Liver (tissue), 3 donors: ENCODE measurements around the gene SCAMP1.

Experiments used
- CTCF ChIP-seq: fragments of 150-350 bp; IDR thresholded peaks from 2 replicates; pipeline ENCODE4 v1.5.1; 2017; ENCODE audit warnings: improper control_type of control experiment, low read depth, low read length; ENCODE audit not compliant: missing input control
- EGR1 ChIP-seq, 2 donors: IDR thresholded peaks; 2 replicates each; pipeline ENCODE4 v1.6.1; 2016 to 2018; ENCODE audit warnings: antibody characterized with exemption in 2 of 2, low read depth in 2 of 2
- FOXA1 ChIP-seq: IDR thresholded peaks from 2 replicates; pipeline ENCODE4 v1.6.1; 2016; ENCODE audit warnings: antibody characterized with exemption
- GABPA ChIP-seq, 2 donors: IDR thresholded peaks in 1 of 2; conservative IDR thresholded peaks in 1 of 2; 2 replicates each; pipeline ENCODE4 v1.6.1; 2016; ENCODE audit warnings: antibody characterized with exemption in 2 of 2, mild to moderate bottlenecking in 1 of 2, moderate library complexity in 1 of 2
- HNF4A ChIP-seq, 2 donors: conservative IDR thresholded peaks; 2 replicates each; pipeline ENCODE4 v1.6.1; 2016; ENCODE audit warnings: antibody characterized with exemption in 2 of 2, mild to moderate bottlenecking in 2 of 2
- HNF4G ChIP-seq: IDR thresholded peaks from 2 replicates; pipeline ENCODE4 v1.6.1; 2016; ENCODE audit warnings: antibody characterized with exemption
- JUND ChIP-seq, 2 donors: IDR thresholded peaks; 2 replicates each; pipeline ENCODE4 v1.6.1; 2016; ENCODE audit warnings: antibody characterized with exemption in 2 of 2
- MAX ChIP-seq: IDR thresholded peaks from 2 replicates; pipeline ENCODE4 v1.6.1; 2016; ENCODE audit warnings: antibody characterized with exemption
- RAD21 ChIP-seq, 2 donors: IDR thresholded peaks; 2 replicates each; pipeline ENCODE4 v1.6.1; 2016; ENCODE audit warnings: antibody characterized with exemption in 2 of 2, mild to moderate bottlenecking in 2 of 2
- SP1 ChIP-seq: IDR thresholded peaks from 2 replicates; pipeline ENCODE4 v1.6.1; 2018; ENCODE audit warnings: antibody characterized with exemption, mild to moderate bottlenecking
- YY1 ChIP-seq: IDR thresholded peaks from 2 replicates; pipeline ENCODE4 v1.6.1; 2016; ENCODE audit warnings: antibody characterized with exemption, mild to moderate bottlenecking
- ZBTB33 ChIP-seq: IDR thresholded peaks from 2 replicates; pipeline ENCODE4 v1.6.1; 2016; ENCODE audit warnings: antibody characterized with exemption
- donor health status: healthy.
- donor health status: healthy.

GRCh38 chr5:78522476-78523260 is 162.3 kb downstream of the SCAMP1 start:
- TF ChIP-seq YY1 = no peak
- TF ChIP-seq FOXA1 = no peak
- no peak for TF ChIP-seq CTCF
- TF ChIP-seq HNF4A (conservative IDR thresholded peaks at IDR 0.05) = no peak
- no peak for TF ChIP-seq RAD21 (IDR thresholded peaks at IDR 0.05)
- no peak for TF ChIP-seq MAX
- TF ChIP-seq JUND (IDR thresholded peaks at IDR 0.05) = no peak
- TF ChIP-seq SP1 = no peak
- TF ChIP-seq ZBTB33 = no peak
- no peak for TF ChIP-seq GABPA (IDR thresholded peaks at IDR 0.05 in 1 of 2, conservative IDR thresholded peaks at IDR 0.05 in 1 of 2)
- TF ChIP-seq HNF4G = no peak
- no peak for TF ChIP-seq EGR1 (IDR thresholded peaks at IDR 0.05; ENCODE audit: low read depth in 2 of 2)
